ENCODE results near the gene NDUFS1. TPM values are rescaled to one million over a fixed set of nuclear protein-coding genes. Genes with fewer than 3 reads are reported as not detected.

NDUFS1 gene
- total RNA-seq, result 83.0 and 95.2 TPM in 2 replicates

GRCh38 chr2:206159346-206160124 lies at the start of gene NDUFS1, which contains the start of gene EEF1B2:
Gene NDUFS1 (minus strand): TSS chr2:206159444. CDS start chr2:206153678, 5,766 bp downstream.
Gene EEF1B2 (plus strand): TSS chr2:206159895. CDS start chr2:206159980, 85 bp downstream.

GRCh38 chr2:206085742-206086445 lies 73.3 kb downstream of the NDUFS1 start, which contains the start of gene INO80D:
Gene INO80D (minus strand): TSS chr2:206086174. CDS start chr2:206063016, 23,158 bp downstream.

Small RNAs within 50 kb of the gene (small RNA-seq; reads per million reads assigned to genes)
- gene RF00134, result not detected
- not detected for gene RF02271
- gene SNORA41, result not detected
- 0.11 reads per million for gene SNORD51

Other genes with a start within 250 kb of the NDUFS1 start
- gene INO80D, start 73.3 kb downstream of the NDUFS1 start, total RNA-seq, result 6.6 and 7.6 TPM in 2 replicates
- 467 and 978 TPM in 2 replicates for gene EEF1B2, start 451 bp upstream of the NDUFS1 start, total RNA-seq
- 6.6 and 7.0 TPM in 2 replicates for gene ZDBF2, start 115.2 kb upstream of the NDUFS1 start, total RNA-seq

All from subcutaneous preadipocyte (primary cell).